CD4-positive, alpha-beta T cell treated with Interleukin-10 for 1 hour (primary cell): ENCODE measurements around the gene TYRO3.
A peak's percentile ranks its signal among the peaks of the same experiment; 100 is the strongest.

Experiments used
- DNase-seq: peaks from one replicate; pipeline ENCODE4 v3.0.0-alpha.2; 2020

TYRO3 gene

GRCh38 chr15:41610048-41610447 is 51.0 kb downstream of the TYRO3 start:
- DNase-seq = no peak

GRCh38 chr15:41620536-41621199 is 61.7 kb downstream of the TYRO3 start:
- no peak for DNase-seq

GRCh38 chr15:41621200-41622193 is 62.5 kb downstream of the TYRO3 start:
- DNase-seq = peak; percentile 86

GRCh38 chr15:41622901-41623300 is 63.9 kb downstream of the TYRO3 start:
- no peak for DNase-seq

- no peak for DNase-seq
These were observed 68.2 kb downstream of the TYRO3 start for GRCh38 chr15:41627203-41627602.

GRCh38 chr15:41629463-41629862 is 70.5 kb downstream of the TYRO3 start:
- DNase-seq = no peak

GRCh38 chr15:41629883-41630282 is 70.9 kb downstream of the TYRO3 start:
- no peak for DNase-seq

GRCh38 chr15:41630616-41631217 is 71.7 kb downstream of the TYRO3 start:
- no peak for DNase-seq

- no peak for DNase-seq
These were observed 73.0 kb downstream of the TYRO3 start for GRCh38 chr15:41631880-41632470.
